WTC11 (cell line): ENCODE results near the gene PLCE1. TPM values are rescaled to one million over a fixed set of nuclear protein-coding genes. Genes with fewer than 3 reads are reported as not detected.

Experiments
- ATAC-seq: fragments of 200-7000 bp; cut with Tn5 transposase; 2 replicates; pipeline ENCODE4 v1.10.0; 2021; ENCODE audit warnings: mild to moderate bottlenecking, moderate library complexity
- CTCF ChIA-PET: fragments of 300-600 bp; sonication (Branson Sonifier 250); formaldehyde crosslinking; loops from one replicate; lab custom pipeline; 2021; ENCODE audit warnings: antibody characterized with exemption; lab: Charles Lee
- POLR2A ChIA-PET: fragments of 350-600 bp; sonication (Branson Sonifier 250); formaldehyde crosslinking; loops from one replicate; lab custom pipeline; 2021; ENCODE audit warnings: antibody characterized with exemption; lab: Charles Lee
- DNase-seq: peaks from one replicate; pipeline ENCODE4 v3.0.0; 2021; ENCODE audit warnings: low spot score
- H3K27ac Mint-ChIP-seq: 2 replicates; pipeline ENCODE4 v1.8.0; 2021; ENCODE audit warnings: mixed read lengths
- H3K27me3 Mint-ChIP-seq: 2 replicates; pipeline ENCODE4 v1.8.0; 2021; ENCODE audit warnings: low read depth, mild to moderate bottlenecking, moderate library complexity, mixed read lengths
- H3K36me3 Mint-ChIP-seq: 2 replicates; pipeline ENCODE4 v1.8.0; 2021; ENCODE audit warnings: mixed read lengths
- H3K4me1 Mint-ChIP-seq: 2 replicates; pipeline ENCODE4 v1.8.0; 2022; ENCODE audit warnings: mixed read lengths
- H3K4me3 Mint-ChIP-seq: 2 replicates; pipeline ENCODE4 v1.8.0; 2021; ENCODE audit warnings: mild to moderate bottlenecking, moderate library complexity, mixed read lengths
- H3K9me3 Mint-ChIP-seq: 2 replicates; pipeline ENCODE4 v1.8.0; 2021; ENCODE audit warnings: mixed read lengths
- ARID4B ChIP-seq: sonication (generic); formaldehyde crosslinking; IDR thresholded peaks from 2 replicates; pipeline ENCODE4 v1.8.0; 2023; ENCODE audit warnings: missing genetic modification reagents, mild to moderate bottlenecking, borderline replicate concordance
- E2F5 ChIP-seq: sonication (generic); formaldehyde crosslinking; IDR thresholded peaks from 2 replicates; pipeline ENCODE4 v1.8.1; 2022; ENCODE audit warnings: mild to moderate bottlenecking, moderate library complexity, missing genetic modification reagents
- ERG ChIP-seq: fragments of 250-450 bp; sonication (Bioruptor Pico); IDR thresholded peaks from 2 replicates; pipeline ENCODE4 v1.8.0; 2021; ENCODE audit warnings: mild to moderate bottlenecking
- ESRRA ChIP-seq: sonication (generic); formaldehyde crosslinking; IDR thresholded peaks from 2 replicates; pipeline ENCODE4 v1.8.1; 2022; ENCODE audit warnings: mild to moderate bottlenecking, missing genetic modification reagents, borderline replicate concordance
- FOXP4 ChIP-seq: sonication (generic); formaldehyde crosslinking; IDR thresholded peaks from 2 replicates; pipeline ENCODE4 v1.8.0; 2022; ENCODE audit warnings: mild to moderate bottlenecking, missing genetic modification reagents
- HMGXB4 ChIP-seq: sonication (generic); formaldehyde crosslinking; IDR thresholded peaks from 2 replicates; pipeline ENCODE4 v1.8.1; 2023; ENCODE audit warnings: mild to moderate bottlenecking, moderate library complexity, missing genetic modification reagents
- IRF2 ChIP-seq: sonication (generic); formaldehyde crosslinking; IDR thresholded peaks from 2 replicates; pipeline ENCODE4 v1.8.0; 2022; ENCODE audit warnings: low read depth, missing genetic modification reagents, borderline replicate concordance
- NFATC4 ChIP-seq: fragments of 250-450 bp; sonication (Bioruptor Pico); IDR thresholded peaks from 2 replicates; pipeline ENCODE4 v1.9.0; 2021; ENCODE audit warnings: mild to moderate bottlenecking
- SP1 ChIP-seq: sonication (generic); formaldehyde crosslinking; conservative IDR thresholded peaks from 2 replicates; pipeline ENCODE4 v1.8.1; 2022; ENCODE audit warnings: missing genetic modification reagents
- STAT6 ChIP-seq: sonication (generic); formaldehyde crosslinking; conservative IDR thresholded peaks from 2 replicates; pipeline ENCODE4 v1.8.1; 2023; ENCODE audit warnings: mild to moderate bottlenecking, low read depth, missing genetic modification reagents, moderate library complexity
- TEAD4 ChIP-seq: sonication (generic); formaldehyde crosslinking; IDR thresholded peaks from 2 replicates; pipeline ENCODE4 v1.8.0; 2022; ENCODE audit warnings: mild to moderate bottlenecking, missing genetic modification reagents
- ZNF219 ChIP-seq: sonication (generic); formaldehyde crosslinking; IDR thresholded peaks from 2 replicates; pipeline ENCODE4 v1.8.0; 2023; ENCODE audit warnings: missing genetic modification reagents, mild to moderate bottlenecking, borderline replicate concordance
- ZNF396 ChIP-seq: fragments of 250-450 bp; sonication (Bioruptor Pico); IDR thresholded peaks from 2 replicates; pipeline ENCODE4 v1.8.0; 2021; ENCODE audit warnings: mild to moderate bottlenecking, moderate library complexity, borderline replicate concordance
- ZNF425 ChIP-seq: fragments of 250-450 bp; sonication (Bioruptor Pico); conservative IDR thresholded peaks from 2 replicates; pipeline ENCODE4 v1.9.0; 2021; ENCODE audit warnings: mild to moderate bottlenecking
- total RNA-seq: library from RNA; stranded (reverse); gene quantifications from 3 replicates; pipeline ENCODE4 v1.2.3, GENCODE V29; 2021

PLCE1 gene
- total RNA-seq, 1 experiment from 2014 or later, result 0.11 TPM

GRCh38 chr10:94010886-94011285 is 17.2 kb downstream of the PLCE1 start:
- Mint-ChIP-seq H3K4me1 (peaks cover 8% of the 10 kb centered on the region), H3K4me3 (no peak overlapping the region), H3K27me3 (peaks cover 2% of the 10 kb centered on the region; the same call in 1 of the 2 replicates), H3K36me3 (0 out of 2 replicates have a peak, but pooled peaks cover 5% of the 10 kb centered on the region), H3K9me3 (peaks cover 23% of the 10 kb centered on the region), H3K27ac (no peak overlapping the region)
- ChIA-PET CTCF (no interaction called here), POLR2A (no interaction called here)
- DNase-seq (no peak), ATAC-seq (no peak)
- TF ChIP-seq ZNF396 (CRISPR knock-in tag) (no peak), FOXP4 (CRISPR knock-in tag) (no peak), ERG (CRISPR knock-in tag) (no peak), NFATC4 (CRISPR knock-in tag) (no peak), E2F5 (CRISPR knock-in tag) (no peak), STAT6 (CRISPR knock-in tag) (no peak), ZNF219 (no peak), TEAD4 (CRISPR knock-in tag) (no peak), HMGXB4 (CRISPR knock-in tag) (no peak), ESRRA (no peak), ZNF425 (CRISPR knock-in tag) (no peak), ARID4B (CRISPR knock-in tag) (no peak), SP1 (CRISPR knock-in tag) (no peak), IRF2 (CRISPR knock-in tag) (no peak)
